PC-3 (cell line): ENCODE measurements around the gene TRMU. TPM values are rescaled to one million over a fixed set of nuclear protein-coding genes. Genes with fewer than 3 reads are reported as not detected.
"Not testable (repeated sequence)": the region's sequence is repeated elsewhere in the genome, so short reads cannot be mapped to it uniquely, and the experiment has no call there.

Experiments used
- ATAC-seq: fragments of 200-7000 bp; cut with Tn5 transposase; 2 replicates; pipeline ENCODE4 v1.9.1; 2020; ENCODE audit warnings: mild to moderate bottlenecking, moderate library complexity
- BruUV-seq: library from RNA; stranded (reverse); fragments of 400-500 nt; replicated peaks from 2 replicates; lab custom pipeline; 2021; lab: Mats Ljungman, UMichigan
- CTCF ChIA-PET: fragments of 300-600 bp; sonication (Branson Sonifier 250); formaldehyde crosslinking; loops from one replicate; lab custom pipeline; 2022; ENCODE audit warnings: antibody characterized with exemption; lab: Charles Lee
- POLR2A ChIA-PET: fragments of 300-600 bp; sonication (Branson Sonifier 250); formaldehyde crosslinking; loops from one replicate; lab custom pipeline; 2022; ENCODE audit warnings: antibody characterized with exemption; ENCODE audit not compliant: unreplicated experiment; lab: Charles Lee
- DNase-seq: peaks from one replicate; pipeline ENCODE4 v3.0.0-alpha.2; 2015
- H2AFZ ChIP-seq: fragments of 300-600 bp; sonication (generic); 2 replicates; pipeline ENCODE4 v1.6.0; 2016; ENCODE audit warnings: antibody characterized with exemption, low read length
- H3F3A ChIP-seq: fragments of 300-600 bp; sonication (generic); one replicate; pipeline ENCODE4 v1.6.0; 2017; ENCODE audit warnings: antibody characterized with exemption, low read length, control low read depth, mild to moderate bottlenecking; ENCODE audit not compliant: unreplicated experiment
- H3K27ac ChIP-seq: fragments of 300-600 bp; sonication (generic); 2 replicates; pipeline ENCODE4 v1.5.1; 2016; ENCODE audit warnings: mild to moderate bottlenecking, low read length
- H3K27me3 ChIP-seq: fragments of 300-600 bp; sonication (generic); 2 replicates; pipeline ENCODE4 v1.6.1; 2016; ENCODE audit warnings: low read length, mixed read lengths
- H3K36me3 ChIP-seq: fragments of 300-600 bp; sonication (generic); 2 replicates; pipeline ENCODE4 v1.6.1; 2016; ENCODE audit warnings: low read depth, mixed run types, low read length, mixed read lengths
- H3K4me1 ChIP-seq: fragments of 300-600 bp; sonication (generic); 2 replicates; pipeline ENCODE4 v1.5.1; 2016; ENCODE audit warnings: low read length; ENCODE audit not compliant: insufficient read depth
- H3K4me2 ChIP-seq: fragments of 300-600 bp; sonication (generic); 2 replicates; pipeline ENCODE4 v1.6.0; 2016; ENCODE audit warnings: low read length
- H3K4me3 ChIP-seq: fragments of 300-600 bp; sonication (generic); 2 replicates; pipeline ENCODE4 v1.5.1; 2016; ENCODE audit warnings: mild to moderate bottlenecking, low read length, mixed read lengths
- H3K79me2 ChIP-seq: fragments of 300-600 bp; sonication (generic); 2 replicates; pipeline ENCODE4 v1.6.1; 2017; ENCODE audit warnings: low read length, mixed read lengths
- H3K9ac ChIP-seq: fragments of 300-600 bp; sonication (generic); 2 replicates; pipeline ENCODE4 v1.6.0; 2016; ENCODE audit warnings: mild to moderate bottlenecking, low read length
- H3K9me2 ChIP-seq: fragments of 300-600 bp; sonication (generic); replicated peaks from 2 replicates; pipeline ENCODE4 v1.6.1; 2016; ENCODE audit warnings: mixed run types, low read length, mixed read lengths
- H3K9me3 ChIP-seq: fragments of 300-600 bp; sonication (generic); 2 replicates; pipeline ENCODE4 v1.6.1; 2016; ENCODE audit warnings: low read length, mixed read lengths
- H4K20me1 ChIP-seq: fragments of 300-600 bp; sonication (generic); 2 replicates; pipeline ENCODE4 v1.6.1; 2016; ENCODE audit warnings: low read length, mixed read lengths
- EZH2 ChIP-seq: fragments of 300-600 bp; sonication (generic); IDR thresholded peaks from one replicate; pipeline ENCODE4 v1.6.1; 2017; ENCODE audit warnings: antibody characterized with exemption, mild to moderate bottlenecking, low read length; ENCODE audit not compliant: unreplicated experiment
- EZH2phosphoT487 ChIP-seq: fragments of 300-600 bp; sonication (generic); IDR thresholded peaks from 2 replicates; pipeline ENCODE4 v1.6.1; 2018; ENCODE audit warnings: mild to moderate bottlenecking, antibody characterized with exemption, low read length, borderline replicate concordance
- intact Hi-C: fragments of 100-400 bp; cut with micrococcal nuclease; formaldehyde crosslinking; loops from 2 replicates; pipeline ENCODE4 v1.9.0; 2023
- total RNA-seq: library from RNA; depleted of rRNA; stranded (reverse); fragments of >200 nt; gene quantifications from 2 replicates; pipeline ENCODE4 v1.2.3, GENCODE V29; 2014
- TF ChIP-seq, protein P1 (sequence below): fragments of 300-600 bp; sonication (generic); conservative IDR thresholded peaks from 2 replicates; pipeline ENCODE4 v1.5.1; 2017; ENCODE audit warnings: antibody characterized with exemption, low read depth, mild to moderate bottlenecking, low read length

The TRMU gene
- total RNA-seq, 1 experiment from 2014 or later = 63.5 TPM

DNA sequence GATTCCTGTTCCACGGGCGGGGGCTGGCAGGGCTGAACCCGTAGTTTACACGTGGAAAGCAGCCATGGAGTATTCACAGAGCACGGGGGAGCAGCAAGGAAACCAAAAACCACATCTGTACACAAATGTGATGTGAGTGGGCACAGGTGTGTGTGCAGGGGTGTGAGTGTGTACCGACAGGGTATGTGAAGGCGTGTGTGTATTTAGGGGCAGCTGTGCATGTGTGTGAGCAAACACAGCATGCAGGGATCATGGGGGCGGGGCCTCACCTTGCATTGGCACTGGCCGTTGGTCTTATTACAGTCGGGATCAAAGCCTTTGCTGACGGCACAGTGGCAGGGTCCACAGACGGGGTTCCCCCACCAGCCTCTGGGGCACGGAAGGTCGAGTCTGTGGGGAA is 58.4 kb downstream of the TRMU start:
- Histone ChIP-seq H3K9me2 (no peaks in the 10 kb centered on the region), H3K9me3 (no peaks in the 10 kb centered on the region), H3K9ac (no peak overlapping the region), H4K20me1 (no peaks in the 10 kb centered on the region), H2AFZ (no peak overlapping the region), H3K4me3 (no peak overlapping the region), H3K36me3 (no peaks in the 10 kb centered on the region), H3K4me1 (peaks cover 8% of the 10 kb centered on the region; the same call in 1 of the 2 replicates), H3K27me3 (no peaks in the 10 kb centered on the region), H3F3A (no peaks in the 10 kb centered on the region), H3K79me2 (no peaks in the 10 kb centered on the region), H3K4me2 (no peak overlapping the region), H3K27ac (no peak overlapping the region)
- DNase-seq = no peak
- TF ChIP-seq, protein P1, sequence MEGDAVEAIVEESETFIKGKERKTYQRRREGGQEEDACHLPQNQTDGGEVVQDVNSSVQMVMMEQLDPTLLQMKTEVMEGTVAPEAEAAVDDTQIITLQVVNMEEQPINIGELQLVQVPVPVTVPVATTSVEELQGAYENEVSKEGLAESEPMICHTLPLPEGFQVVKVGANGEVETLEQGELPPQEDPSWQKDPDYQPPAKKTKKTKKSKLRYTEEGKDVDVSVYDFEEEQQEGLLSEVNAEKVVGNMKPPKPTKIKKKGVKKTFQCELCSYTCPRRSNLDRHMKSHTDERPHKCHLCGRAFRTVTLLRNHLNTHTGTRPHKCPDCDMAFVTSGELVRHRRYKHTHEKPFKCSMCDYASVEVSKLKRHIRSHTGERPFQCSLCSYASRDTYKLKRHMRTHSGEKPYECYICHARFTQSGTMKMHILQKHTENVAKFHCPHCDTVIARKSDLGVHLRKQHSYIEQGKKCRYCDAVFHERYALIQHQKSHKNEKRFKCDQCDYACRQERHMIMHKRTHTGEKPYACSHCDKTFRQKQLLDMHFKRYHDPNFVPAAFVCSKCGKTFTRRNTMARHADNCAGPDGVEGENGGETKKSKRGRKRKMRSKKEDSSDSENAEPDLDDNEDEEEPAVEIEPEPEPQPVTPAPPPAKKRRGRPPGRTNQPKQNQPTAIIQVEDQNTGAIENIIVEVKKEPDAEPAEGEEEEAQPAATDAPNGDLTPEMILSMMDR = no peak
- TF ChIP-seq EZH2phosphoT487 = no peak
- no peak for TF ChIP-seq EZH2
- ChIA-PET POLR2A (no interaction called here), CTCF (no interaction called here)
- BruUV-seq = no TSS peak
- ATAC-seq = no peak
- intact Hi-C loops = no loop called here

DNA sequence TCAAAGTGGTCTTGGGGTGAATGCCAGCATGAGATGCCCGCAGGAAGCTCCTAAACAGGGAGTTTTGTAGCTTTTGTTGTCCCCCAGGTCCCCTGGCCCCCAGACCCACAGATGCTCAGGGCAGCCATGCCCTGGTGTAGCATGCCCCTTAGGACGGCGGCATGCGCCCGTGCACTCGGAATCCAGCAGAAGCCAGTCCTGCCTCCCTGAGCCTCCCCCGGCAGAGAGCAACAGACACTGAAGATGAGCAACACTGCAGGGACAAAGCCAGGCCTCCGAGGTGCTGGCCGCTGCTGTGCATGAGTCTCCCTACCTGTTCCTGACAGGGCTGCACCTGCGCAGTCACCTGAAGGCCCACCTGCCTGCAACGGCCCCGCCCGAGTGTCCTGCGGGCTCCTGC is 59.1 kb downstream of the TRMU start:
- H3K9me3 ChIP-seq = no peaks in the 10 kb centered on the region
- H3K27me3 ChIP-seq = no peaks in the 10 kb centered on the region
- BruUV-seq = no TSS peak
- CTCF ChIA-PET = no interaction called here
- no peaks in the 10 kb centered on the region for H3F3A ChIP-seq
- no peaks in the 10 kb centered on the region for H4K20me1 ChIP-seq
- H3K9ac ChIP-seq = no peak overlapping the region
- H3K9me2 ChIP-seq = no peaks in the 10 kb centered on the region
- intact Hi-C loops = no loop called here
- no peak overlapping the region for H3K4me3 ChIP-seq
- H3K36me3 ChIP-seq = no peaks in the 10 kb centered on the region
- DNase-seq (no peak), ATAC-seq (no peak)
- no peak overlapping the region for H3K27ac ChIP-seq
- POLR2A ChIA-PET = no interaction called here
- H2AFZ ChIP-seq = no peak overlapping the region
- H3K4me1 ChIP-seq = peaks cover 8% of the 10 kb centered on the region; the same call in 1 of the 2 replicates
- TF ChIP-seq EZH2phosphoT487 (no peak), EZH2 (no peak)
- TF ChIP-seq, protein P1 = no peak
- no peaks in the 10 kb centered on the region for H3K79me2 ChIP-seq
- H3K4me2 ChIP-seq = no peak overlapping the region

DNA sequence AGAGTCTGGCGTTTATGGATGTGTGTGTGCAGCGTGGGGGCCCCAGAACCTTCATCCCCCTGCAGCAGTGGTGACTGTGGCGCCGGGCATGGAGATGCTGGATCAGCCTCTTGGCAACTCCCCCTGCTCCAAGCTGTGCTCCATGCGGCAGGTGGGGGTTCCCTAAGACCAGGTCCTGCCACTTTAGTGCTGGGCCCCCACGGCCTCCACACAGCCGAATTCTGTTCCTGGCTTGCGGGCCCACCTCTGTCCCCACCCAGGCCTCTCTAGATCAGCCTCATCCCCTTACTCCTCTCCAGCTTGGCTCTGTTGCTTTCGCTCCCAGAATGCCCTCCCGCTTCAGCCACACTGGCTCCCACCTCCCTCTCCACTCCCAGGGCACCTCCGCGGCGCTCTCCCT is 59.6 kb downstream of the TRMU start:
- ATAC-seq = no peak
- TF ChIP-seq, protein P1 = no peak
- TF ChIP-seq EZH2 (no peak), EZH2phosphoT487 (no peak)
- peaks cover 8% of the 10 kb centered on the region; the same call in 1 of the 2 replicates for H3K4me1 ChIP-seq
- no peak for DNase-seq
- H3K36me3 ChIP-seq = no peaks in the 10 kb centered on the region
- no peaks in the 10 kb centered on the region for H3K27me3 ChIP-seq
- H3K9me2 ChIP-seq = no peaks in the 10 kb centered on the region
- no peaks in the 10 kb centered on the region for H3K79me2 ChIP-seq
- no peaks in the 10 kb centered on the region for H3F3A ChIP-seq
- intact Hi-C loops = no loop called here
- H4K20me1 ChIP-seq = no peaks in the 10 kb centered on the region
- H3K9ac ChIP-seq = no peak overlapping the region
- no peaks in the 10 kb centered on the region for H3K9me3 ChIP-seq
- H3K4me2 ChIP-seq = no peak overlapping the region
- CTCF ChIA-PET = no interaction called here
- H3K4me3 ChIP-seq = no peak overlapping the region
- POLR2A ChIA-PET = no interaction called here
- H3K27ac ChIP-seq = no peak overlapping the region
- BruUV-seq = no TSS peak
- no peak overlapping the region for H2AFZ ChIP-seq

DNA sequence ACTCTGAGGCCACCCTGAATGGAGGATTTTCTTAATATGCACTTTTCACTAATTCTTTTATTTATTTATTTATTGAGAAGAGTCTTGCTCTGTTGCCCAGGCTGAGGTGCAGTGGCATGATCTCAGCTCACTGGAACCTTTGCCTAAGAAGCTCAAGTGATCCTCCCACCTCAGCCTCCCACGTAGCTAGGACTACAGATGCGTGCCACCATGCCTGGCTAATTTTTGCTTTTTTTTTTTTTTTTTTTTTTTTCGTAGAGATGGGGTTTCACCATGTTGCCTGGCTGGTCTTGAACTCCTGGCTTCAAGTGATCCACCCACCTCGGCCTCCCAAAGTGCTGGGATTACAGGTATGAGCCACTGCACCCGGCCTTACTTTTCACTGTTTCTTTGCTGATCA is 61.5 kb downstream of the TRMU start:
- H3K79me2 ChIP-seq, intact Hi-C loops, H3K4me2 ChIP-seq, H3K27me3 ChIP-seq, H3K27ac ChIP-seq, DNase-seq, H3K36me3 ChIP-seq, BruUV-seq, H3K9ac ChIP-seq, H3K4me1 ChIP-seq, H4K20me1 ChIP-seq, H3K4me3 ChIP-seq, H2AFZ ChIP-seq, POLR2A ChIA-PET, ATAC-seq, H3F3A ChIP-seq, H3K9me2 ChIP-seq, CTCF ChIA-PET, H3K9me3 ChIP-seq: not testable (repeated sequence)
